HG03108 (cell line): Measurements from ENCODE around the gene SUSD6.
A peak's percentile ranks its signal among the peaks of the same experiment; 100 is the strongest.
"Not testable (repeated sequence)": the region's sequence is repeated elsewhere in the genome, so short reads cannot be mapped to it uniquely, and the experiment has no call there.

Source experiments
- ATAC-seq: cut with Tn5 transposase; IDR thresholded peaks from one replicate; pipeline ENCODE4 v1.9.1; 2021; ENCODE audit warnings: moderate library complexity; ENCODE audit not compliant: unreplicated experiment

Gene SUSD6

GRCh38 chr14:69619012-69619411, 7.6 kb downstream of the SUSD6 start:
- no peak for ATAC-seq

DNA sequence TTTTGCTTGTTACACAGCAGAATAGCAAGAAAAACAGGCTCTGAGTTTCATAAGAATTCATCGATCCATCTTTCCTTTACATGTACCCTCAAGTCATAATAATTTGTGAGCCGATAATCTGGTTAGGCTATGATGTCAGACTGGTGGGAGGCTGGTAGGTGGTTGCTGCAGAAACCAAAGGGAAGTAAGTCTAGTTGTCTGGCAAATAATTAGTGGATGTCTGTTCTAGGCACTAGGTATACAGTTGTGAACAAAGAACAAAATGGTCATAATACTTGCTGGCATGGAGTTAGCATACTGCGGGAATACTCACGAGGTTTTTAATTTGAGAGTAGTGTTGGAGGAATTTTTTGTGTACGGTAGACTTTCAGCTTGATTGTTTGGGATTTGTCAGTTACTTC, 8.8 kb downstream of the SUSD6 start:
- no peak for ATAC-seq

DNA sequence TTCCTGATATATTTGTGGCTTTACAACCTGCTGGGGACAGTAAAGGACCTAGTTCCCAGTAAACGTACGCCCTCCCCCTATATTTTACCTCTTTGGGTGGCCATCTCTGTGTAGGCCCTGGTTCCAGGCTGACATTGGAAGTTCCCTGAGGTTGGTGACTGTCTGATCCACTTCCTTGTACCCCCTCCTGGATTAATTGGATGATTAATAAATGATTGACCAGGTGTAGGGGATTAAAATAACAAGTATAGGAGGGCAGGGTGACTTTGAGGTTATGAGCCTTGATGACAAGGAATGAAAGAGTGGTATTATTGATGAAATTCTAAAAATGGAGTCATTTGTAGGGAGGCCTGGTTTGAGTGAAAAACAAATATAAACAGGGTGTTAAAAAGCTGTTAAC, 9.6 kb downstream of the SUSD6 start:
- no peak for ATAC-seq

DNA sequence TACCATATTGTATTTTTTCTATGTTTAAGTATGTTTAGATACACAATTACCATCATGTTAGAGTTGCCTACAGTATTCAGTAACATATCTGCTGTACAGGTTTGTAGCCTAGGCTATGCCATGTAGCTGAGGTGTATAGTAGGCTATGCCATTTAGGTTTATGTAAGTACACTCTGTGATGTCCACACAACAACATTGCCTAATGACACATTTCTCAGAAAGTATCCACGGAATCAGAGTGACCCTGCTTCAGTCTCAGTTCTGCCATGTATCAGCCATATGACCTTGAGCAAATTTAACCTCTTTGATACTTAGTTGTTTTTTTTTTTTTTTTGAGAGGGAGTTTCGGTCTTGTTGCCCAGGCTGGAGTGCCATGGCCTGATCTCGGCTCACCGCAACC, 12.7 kb downstream of the SUSD6 start:
- no peak for ATAC-seq

- peak; percentile 87 for ATAC-seq
These were observed 14.1 kb downstream of the SUSD6 start for GRCh38 chr14:69625299-69626131.

DNA sequence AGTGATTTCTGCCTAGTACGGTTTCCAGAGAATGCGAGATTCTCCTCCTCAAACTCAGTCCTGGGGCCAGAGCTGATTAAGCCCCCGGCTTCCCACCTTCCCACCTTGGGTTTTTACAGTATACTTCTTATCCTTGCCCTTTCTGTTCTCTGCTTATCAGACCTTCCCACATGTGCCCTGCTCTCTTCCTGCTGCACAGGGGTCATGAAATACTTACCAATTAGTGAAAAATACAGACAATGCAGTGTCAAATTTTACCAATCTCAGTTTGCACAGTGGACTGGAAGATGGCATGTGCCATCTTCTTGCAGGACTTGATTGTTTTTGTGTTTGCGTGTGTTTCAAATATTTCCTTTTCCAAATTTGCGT, 14.7 kb downstream of the SUSD6 start:
- ATAC-seq: no peak

DNA sequence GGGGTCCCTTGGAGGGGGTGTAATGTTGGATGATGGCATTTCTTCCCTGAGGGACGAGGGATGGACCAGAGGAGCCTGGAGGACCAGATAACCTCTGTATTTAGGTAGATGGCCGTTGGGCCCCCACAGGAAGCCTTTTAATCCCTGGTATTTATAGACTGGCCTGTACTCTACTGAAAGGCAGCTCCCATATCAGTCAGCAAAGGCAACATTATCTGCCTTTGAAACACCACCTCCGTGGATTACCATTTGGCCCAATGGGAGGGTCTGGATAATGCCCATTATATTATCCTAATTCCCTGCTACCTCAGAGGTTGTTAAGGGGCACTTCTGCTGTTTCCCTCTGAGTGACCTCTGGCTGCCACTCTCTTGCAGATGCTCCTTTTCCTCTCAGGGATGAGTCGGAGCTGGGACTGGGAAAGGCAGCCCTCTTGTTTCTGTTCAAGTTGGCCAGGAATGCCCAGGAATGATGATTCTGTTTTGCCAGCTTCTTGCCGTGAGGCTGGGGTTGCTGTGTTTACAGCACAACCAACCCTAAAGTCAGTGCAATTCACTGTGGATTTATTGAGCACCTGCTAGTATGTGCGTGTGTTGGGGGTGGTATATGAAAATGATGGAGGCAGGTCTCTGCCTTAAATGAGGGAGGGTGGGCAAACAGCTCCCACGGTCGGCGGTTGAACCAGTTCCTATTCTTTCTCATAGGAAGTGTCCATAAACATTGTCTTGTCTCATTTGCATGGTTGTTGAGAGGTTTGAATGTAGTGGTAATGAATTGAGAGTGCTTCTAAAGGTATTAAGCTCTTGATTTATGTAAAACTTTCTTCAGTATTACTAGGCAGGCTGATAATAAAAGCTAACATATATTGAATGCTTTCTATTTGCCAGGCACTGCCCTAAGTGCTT, 18.1 kb downstream of the SUSD6 start:
- ATAC-seq: no peak

DNA sequence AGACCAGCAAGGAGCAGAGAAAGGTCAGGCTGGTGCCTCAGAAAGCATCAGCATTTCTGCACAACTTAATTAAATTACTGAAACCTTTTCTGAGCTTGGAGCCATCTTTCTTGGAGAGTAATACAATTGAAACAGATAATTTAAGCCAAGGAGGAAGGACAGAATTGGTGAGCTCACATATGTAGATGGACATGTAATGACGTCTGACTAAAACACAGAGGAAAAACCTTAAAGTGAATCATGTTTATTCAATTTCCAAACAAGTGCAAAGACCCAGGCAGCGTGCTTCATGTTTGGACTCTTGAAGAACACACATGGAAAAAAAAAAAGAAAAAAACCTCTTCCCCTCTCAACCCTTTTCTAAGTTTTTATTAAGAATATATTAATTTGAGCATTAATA, 19.0 kb downstream of the SUSD6 start:
- no peak for ATAC-seq

- no peak for ATAC-seq
These were observed 20.1 kb downstream of the SUSD6 start for GRCh38 chr14:69631509-69631908.

- no peak for ATAC-seq
These were observed 20.8 kb downstream of the SUSD6 start for GRCh38 chr14:69632164-69632563.

GRCh38 chr14:69632593-69633151, 21.3 kb downstream of the SUSD6 start:
- ATAC-seq: no peak

GRCh38 chr14:69633238-69633637, 21.8 kb downstream of the SUSD6 start:
- ATAC-seq: no peak

GRCh38 chr14:69635981-69636639, 24.7 kb downstream of the SUSD6 start:
- ATAC-seq: no peak

GRCh38 chr14:69636718-69637480, 25.5 kb downstream of the SUSD6 start:
- no peak for ATAC-seq

DNA sequence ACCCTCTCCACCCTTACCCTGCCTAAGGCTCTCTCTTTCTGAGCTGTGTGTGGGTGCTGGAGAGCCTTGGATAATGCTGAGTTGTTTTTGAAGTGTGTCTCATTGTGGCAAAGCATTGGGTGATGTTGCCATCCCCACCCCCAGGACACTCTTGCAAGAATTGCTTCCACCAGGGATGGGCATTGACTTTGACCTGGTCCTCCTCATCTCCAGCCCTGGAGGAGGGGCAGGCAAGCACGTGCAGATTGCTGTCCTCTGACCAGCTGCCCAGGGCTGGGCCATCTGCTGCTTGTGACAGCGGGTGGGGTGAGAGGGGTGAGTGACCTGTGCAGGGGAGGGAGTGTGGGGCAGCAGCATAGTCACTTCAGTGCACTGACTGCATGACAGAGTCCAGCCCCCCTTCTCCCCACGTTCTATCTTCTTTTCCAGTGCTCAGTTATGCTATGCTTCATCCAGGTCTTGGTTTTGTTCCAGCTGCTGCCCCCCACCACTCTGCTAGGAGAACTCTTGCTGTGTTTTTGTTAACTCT, 26.2 kb downstream of the SUSD6 start:
- ATAC-seq: no peak

- no peak for ATAC-seq
These were observed 29.5 kb downstream of the SUSD6 start for GRCh38 chr14:69640931-69641330.

DNA sequence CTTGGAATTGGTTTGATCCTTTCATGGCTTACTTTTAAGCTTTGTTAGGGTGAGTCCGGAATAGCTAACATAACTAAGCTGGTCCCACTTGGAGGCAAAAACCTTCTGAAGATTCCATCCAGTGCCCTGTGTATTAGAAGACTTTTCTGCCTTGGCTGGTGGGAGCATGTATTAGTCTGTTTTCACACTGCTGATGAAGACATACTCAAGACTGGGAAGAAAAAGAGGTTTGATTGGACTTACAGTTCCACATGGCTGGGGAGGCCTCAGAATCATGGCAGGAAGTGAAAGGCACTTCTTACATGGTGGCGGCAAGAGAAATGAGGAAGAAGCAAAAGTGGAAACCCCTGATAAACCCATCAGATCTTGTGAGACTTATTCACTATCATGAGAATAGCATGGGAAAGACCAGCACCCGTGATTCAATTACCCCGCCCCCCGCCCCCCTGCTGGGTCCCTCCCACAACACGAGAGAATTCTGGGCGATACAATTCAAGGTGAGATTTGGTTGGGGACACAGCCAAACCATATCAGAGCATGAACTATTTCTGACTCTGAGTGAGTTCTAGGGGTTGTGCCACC, 30.9 kb downstream of the SUSD6 start:
- not testable (repeated sequence) for ATAC-seq

DNA sequence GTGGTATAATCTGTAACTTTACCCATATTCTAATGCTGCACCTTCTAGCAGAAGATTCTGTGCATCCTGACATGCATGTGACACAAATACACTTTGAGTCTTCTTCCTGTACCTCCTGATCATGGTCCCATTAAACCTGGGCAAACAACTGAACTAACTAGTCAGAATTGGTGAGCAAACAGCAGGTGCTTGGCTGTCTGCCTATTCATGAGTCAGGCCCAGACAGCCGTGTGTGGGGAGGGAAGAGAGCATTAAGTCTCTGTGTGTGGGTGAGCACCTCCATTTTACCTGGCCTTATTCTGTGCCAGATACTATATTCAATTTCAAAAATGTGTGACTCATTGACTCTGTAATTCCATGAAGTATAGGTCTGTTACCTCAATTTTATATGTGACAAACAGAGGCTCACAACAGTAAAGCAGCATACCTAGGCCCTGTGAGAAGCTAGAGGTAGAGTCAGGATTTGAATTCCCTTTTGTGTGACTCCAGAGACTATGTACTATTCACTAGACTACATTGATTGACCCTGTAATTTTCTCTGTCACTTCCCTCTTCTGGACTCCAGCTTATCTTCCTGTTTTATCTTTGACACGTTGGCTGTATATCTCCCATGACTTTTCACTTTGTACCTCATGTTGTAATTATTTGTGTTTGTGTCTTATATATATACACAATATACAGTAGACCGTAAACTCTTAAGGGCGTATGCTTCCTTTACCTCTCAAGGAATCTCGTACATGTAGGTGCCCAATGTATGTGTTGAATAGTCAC, 32.2 kb downstream of the SUSD6 start:
- no peak for ATAC-seq

DNA sequence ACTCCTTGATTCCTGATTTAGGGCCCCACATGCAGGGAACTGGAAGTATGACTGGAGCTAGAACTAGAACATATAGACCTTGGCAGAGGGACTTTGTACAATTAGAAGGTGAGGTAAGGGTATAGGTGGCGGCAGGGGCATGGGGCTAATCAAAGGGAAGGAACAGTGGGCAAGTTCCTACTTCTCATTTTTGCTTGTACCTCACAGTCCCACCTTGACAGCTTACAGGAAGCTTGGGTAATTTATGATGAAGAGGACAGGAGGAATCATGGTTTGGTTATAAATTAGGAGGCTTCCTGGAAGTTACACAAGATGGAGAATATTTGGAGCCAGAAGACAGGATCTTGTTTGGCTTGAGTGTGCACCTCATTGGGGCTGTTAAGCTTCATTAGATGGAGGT, 33.4 kb downstream of the SUSD6 start:
- ATAC-seq: no peak
